Adrenal gland (tissue), 12 donors: ENCODE results near the gene DAZAP1. TPM values are rescaled to one million over a fixed set of nuclear protein-coding genes. Genes with fewer than 3 reads are reported as not detected.

Experiments
- DNase-seq, 7 donors: peaks; one replicate each; pipeline ENCODE4 v3.0.0-alpha.2; 2019 to 2020
- H3K27ac ChIP-seq, 5 donors: fragments of 200-600 bp; sonication (generic) in 4 of 5; 1 replicate in 3 of 5; 2 replicates in 2 of 5; pipeline versions ENCODE4 v1.5.1 to v1.8.0; 2016 to 2020; ENCODE audit warnings: mild to moderate bottlenecking in 1 of 5
- H3K27me3 ChIP-seq: fragments of 200-600 bp; 2 replicates; pipeline ENCODE4 v1.8.0; 2021
- H3K36me3 ChIP-seq, 2 donors: fragments of 200-600 bp; replicated peaks in 1 of 2; 1 replicate in 1 of 2; 2 replicates in 1 of 2; pipeline versions ENCODE4 v1.5.1 to v1.8.0; 2018 to 2022
- H3K4me1 ChIP-seq, 2 donors: fragments of 200-600 bp; replicated peaks in 1 of 2; 1 replicate in 1 of 2; 2 replicates in 1 of 2; pipeline versions ENCODE4 v1.5.1 to v1.8.0; 2018 to 2021
- H3K4me3 ChIP-seq, 4 donors: fragments of 200-600 bp; sonication (generic) in 3 of 4; one replicate each; pipeline ENCODE4 v1.5.1; 2016 to 2018
- H3K9me3 ChIP-seq, 3 donors: fragments of 200-600 bp; sonication (generic) in 1 of 3; replicated peaks in 1 of 3; 1 replicate in 2 of 3; 2 replicates in 1 of 3; pipeline versions ENCODE4 v1.5.1 to v1.8.0; 2016 to 2021
- POLR2A ChIP-seq, 2 donors: fragments of 450-650 bp; IDR thresholded peaks; one replicate each; pipeline ENCODE4 v1.6.1; 2017; ENCODE audit warnings: antibody characterized with exemption in 2 of 2, mild to moderate bottlenecking in 2 of 2, moderate library complexity in 1 of 2
- WGBS, 4 donors: extraction: QIAGEN DNeasy Blood & Tissue Kit in 2 of 4; methylation state at CpG; one replicate each; pipeline versions ENCODE4 v1.1.5 to v1.1.7; 2013 to 2017; 5-methylcytosine and 5-hydroxymethylcytosine counted together
- intact Hi-C, 2 donors: fragments of 100-400 bp; cut with DNase I; formaldehyde crosslinking; loops; one replicate each; pipeline versions ENCODE4 v1.14.1 to v1.15.0; 2022 to 2023
- polyA plus RNA-seq, 3 donors: library from polyadenylated mRNA; stranded (reverse); fragments of 200-250 nt in 2 of 3; fragments of 350-450 nt in 1 of 3; fragmentation: Illumina TruSeq in 1 of 3; extraction: RNeasy Lipid Tissue Mini Kit (QIAGEN cat#74804) in 1 of 3; gene quantifications; one replicate each; pipeline ENCODE4 v1.2.3, GENCODE V29; 2013 to 2014
- total RNA-seq, 9 donors: library from RNA; depleted of rRNA in 4 of 9; stranded (reverse); fragments of >200 nt in 4 of 9; fragments of 120-200 nt in 1 of 9; fragmentation: NEBNext Ultra II Directional in 1 of 9; extraction: Animal tissue kit (Norgen Biotek cat#: 25700) in 1 of 9; gene quantifications; one replicate each; pipeline versions ENCODE4 v1.1.0 to v1.2.4, GENCODE V29; 2013 to 2023
- TF ChIP-seq, protein P1 (sequence below), 6 experiments: fragments of 450-650 bp in 4 of 6; fragments of 200-600 bp in 2 of 6; sonication (generic) in 1 of 6; IDR thresholded peaks; 1 replicate in 5 of 6; 2 replicates in 1 of 6; pipeline versions ENCODE4 v1.5.1 to v1.8.0; 2016 to 2021; ENCODE audit warnings: antibody characterized with exemption in 6 of 6, mild to moderate bottlenecking in 2 of 6, moderate library complexity in 1 of 6
- donor health status: healthy with polysubstance abuse.
- donor health status: Bipolar disorder and iron deficiency.
- donor health status: DM: yes; HTN: yes; CAD: no.
- donor health status: DM: no; HTN: no; CAD: no.
- donor health status: DM: no; HTN: no; CAD: no.
- donor health status: DM: yes; HTN: yes; CAD: no.

Gene DAZAP1
- total and polyA plus RNA-seq, 12 donors = 11.5 to 117 (median 53.1) TPM

DNA sequence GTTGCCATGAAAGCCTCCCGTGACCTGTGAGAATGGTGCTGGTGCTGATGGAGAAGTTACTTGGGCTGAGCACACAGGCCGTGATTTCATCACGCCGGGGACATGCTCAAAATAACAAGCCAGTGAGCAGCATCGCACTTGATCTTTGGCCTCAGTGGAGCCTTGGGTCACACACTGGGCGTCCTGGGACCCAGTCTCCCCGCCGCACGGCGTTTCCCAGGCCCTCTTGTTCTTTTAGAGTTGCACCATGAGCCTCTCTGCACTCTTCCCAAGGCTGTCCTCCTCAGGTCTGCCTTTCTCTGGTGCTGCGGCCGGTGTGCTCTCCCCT is 33.2 kb upstream of the DAZAP1 start:
- Histone ChIP-seq H3K27me3 (no peaks in the 10 kb centered on the region), H3K4me1 (peaks cover 12 to 19% of the 10 kb centered on the region in 2 donors), H3K9me3 (no peaks in the 10 kb centered on the region), H3K27ac (peak overlapping the region; percentile 42 to 96 (median 81)), H3K4me3 (no peak overlapping the region), H3K36me3 (peaks cover 0 to 62% of the 10 kb centered on the region in 2 donors)
- DNase-seq = peak in 2 of 7 donors; percentile 21 to 42
- WGBS, 4 donors = 71 to 93% (median 79%) methylated on average over 7 to 12 of the region's 12 CpGs
- TF ChIP-seq POLR2A (IDR thresholded peaks at IDR 0.05) = no peak
- TF ChIP-seq, protein P1, sequence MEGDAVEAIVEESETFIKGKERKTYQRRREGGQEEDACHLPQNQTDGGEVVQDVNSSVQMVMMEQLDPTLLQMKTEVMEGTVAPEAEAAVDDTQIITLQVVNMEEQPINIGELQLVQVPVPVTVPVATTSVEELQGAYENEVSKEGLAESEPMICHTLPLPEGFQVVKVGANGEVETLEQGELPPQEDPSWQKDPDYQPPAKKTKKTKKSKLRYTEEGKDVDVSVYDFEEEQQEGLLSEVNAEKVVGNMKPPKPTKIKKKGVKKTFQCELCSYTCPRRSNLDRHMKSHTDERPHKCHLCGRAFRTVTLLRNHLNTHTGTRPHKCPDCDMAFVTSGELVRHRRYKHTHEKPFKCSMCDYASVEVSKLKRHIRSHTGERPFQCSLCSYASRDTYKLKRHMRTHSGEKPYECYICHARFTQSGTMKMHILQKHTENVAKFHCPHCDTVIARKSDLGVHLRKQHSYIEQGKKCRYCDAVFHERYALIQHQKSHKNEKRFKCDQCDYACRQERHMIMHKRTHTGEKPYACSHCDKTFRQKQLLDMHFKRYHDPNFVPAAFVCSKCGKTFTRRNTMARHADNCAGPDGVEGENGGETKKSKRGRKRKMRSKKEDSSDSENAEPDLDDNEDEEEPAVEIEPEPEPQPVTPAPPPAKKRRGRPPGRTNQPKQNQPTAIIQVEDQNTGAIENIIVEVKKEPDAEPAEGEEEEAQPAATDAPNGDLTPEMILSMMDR (IDR thresholded peaks at IDR 0.05) = no peak
- intact Hi-C loops = no loop called here

DNA sequence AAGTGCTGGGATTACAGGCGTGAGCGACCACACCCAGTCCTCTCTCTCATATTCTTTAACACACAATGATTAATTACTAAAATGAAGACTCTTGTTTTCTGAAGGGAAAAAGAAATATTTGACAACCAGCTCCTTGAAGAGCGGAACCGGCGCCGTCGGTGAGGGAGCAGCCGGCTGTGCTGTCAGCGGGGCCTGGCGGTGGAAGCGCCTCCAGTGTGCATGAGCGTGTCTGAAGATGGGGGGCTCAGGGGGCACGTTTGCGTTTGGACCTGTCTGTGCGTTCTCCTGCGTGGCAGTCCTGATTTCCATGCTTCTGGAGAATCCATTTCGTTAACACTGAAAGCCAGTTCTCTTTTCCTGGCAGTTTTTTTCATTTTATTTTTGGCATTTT is 31.0 kb upstream of the DAZAP1 start:
- Histone ChIP-seq H3K36me3 (peaks cover 0 to 40% of the 10 kb centered on the region in 2 donors), H3K27ac (no peak overlapping the region), H3K27me3 (no peaks in the 10 kb centered on the region), H3K4me1 (peaks cover 19 to 23% of the 10 kb centered on the region in 2 donors), H3K9me3 (no peaks in the 10 kb centered on the region), H3K4me3 (no peak overlapping the region)
- intact Hi-C loops = no loop called here
- no peak for TF ChIP-seq POLR2A (IDR thresholded peaks at IDR 0.05)
- TF ChIP-seq, protein P1 (IDR thresholded peaks at IDR 0.05) = no peak
- no peak for DNase-seq
- WGBS, 4 donors = 91 to 96% (median 94%) methylated on average over 17 of the region's 17 CpGs

DNA sequence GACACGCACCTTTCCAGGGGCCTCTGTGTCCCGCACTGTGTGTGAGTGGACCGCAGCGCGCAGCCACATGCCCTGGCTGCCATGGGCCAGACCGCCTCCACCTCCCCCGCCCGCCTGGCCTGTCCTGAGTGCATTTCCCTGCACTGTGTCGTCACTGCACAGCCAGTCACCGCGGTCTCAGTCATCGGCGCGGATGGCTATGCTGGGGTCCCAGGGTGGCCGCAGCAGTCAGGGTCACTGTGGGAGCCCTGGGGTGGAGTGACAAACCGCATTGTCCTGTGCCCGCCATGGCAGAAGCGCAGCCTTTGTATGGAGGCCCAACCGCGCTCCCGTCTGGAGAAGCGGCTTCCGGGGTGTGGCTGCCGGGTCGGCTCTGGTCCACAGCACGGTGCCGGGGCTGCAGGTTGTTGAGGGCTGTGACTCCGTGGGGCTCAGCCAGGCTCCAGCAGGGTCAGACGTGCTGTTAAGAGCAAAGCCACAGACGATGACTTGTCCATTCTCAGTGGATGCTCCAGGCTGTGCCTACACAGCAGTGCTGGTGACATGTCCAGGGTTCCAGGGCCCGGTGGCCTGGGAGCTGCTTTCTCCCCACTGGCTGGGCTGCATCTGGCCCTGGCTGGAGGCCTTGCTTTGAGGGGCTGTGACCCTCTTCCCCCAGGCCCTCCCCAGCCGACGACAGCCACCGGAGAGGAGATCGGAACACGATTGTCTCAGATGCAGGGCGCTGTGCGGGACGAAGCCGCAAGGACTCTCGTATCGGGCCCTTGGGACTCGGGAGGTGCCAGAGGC is 30.0 kb upstream of the DAZAP1 start:
- 93 to 97% (median 96%) methylated on average over 5 to 43 of the region's 43 CpGs for WGBS, 4 donors
- no peaks in the 10 kb centered on the region for H3K9me3 ChIP-seq
- H3K27me3 ChIP-seq = no peaks in the 10 kb centered on the region
- intact Hi-C loops = no loop called here
- DNase-seq = no peak
- TF ChIP-seq, protein P1 (IDR thresholded peaks at IDR 0.05) = no peak
- no peak for TF ChIP-seq POLR2A (IDR thresholded peaks at IDR 0.05)
- H3K4me3 ChIP-seq = no peak overlapping the region
- H3K4me1 ChIP-seq = peaks cover 24 to 32% of the 10 kb centered on the region in 2 donors
- H3K36me3 ChIP-seq = peaks cover 0 to 33% of the 10 kb centered on the region in 2 donors
- H3K27ac ChIP-seq = no peak overlapping the region

DNA sequence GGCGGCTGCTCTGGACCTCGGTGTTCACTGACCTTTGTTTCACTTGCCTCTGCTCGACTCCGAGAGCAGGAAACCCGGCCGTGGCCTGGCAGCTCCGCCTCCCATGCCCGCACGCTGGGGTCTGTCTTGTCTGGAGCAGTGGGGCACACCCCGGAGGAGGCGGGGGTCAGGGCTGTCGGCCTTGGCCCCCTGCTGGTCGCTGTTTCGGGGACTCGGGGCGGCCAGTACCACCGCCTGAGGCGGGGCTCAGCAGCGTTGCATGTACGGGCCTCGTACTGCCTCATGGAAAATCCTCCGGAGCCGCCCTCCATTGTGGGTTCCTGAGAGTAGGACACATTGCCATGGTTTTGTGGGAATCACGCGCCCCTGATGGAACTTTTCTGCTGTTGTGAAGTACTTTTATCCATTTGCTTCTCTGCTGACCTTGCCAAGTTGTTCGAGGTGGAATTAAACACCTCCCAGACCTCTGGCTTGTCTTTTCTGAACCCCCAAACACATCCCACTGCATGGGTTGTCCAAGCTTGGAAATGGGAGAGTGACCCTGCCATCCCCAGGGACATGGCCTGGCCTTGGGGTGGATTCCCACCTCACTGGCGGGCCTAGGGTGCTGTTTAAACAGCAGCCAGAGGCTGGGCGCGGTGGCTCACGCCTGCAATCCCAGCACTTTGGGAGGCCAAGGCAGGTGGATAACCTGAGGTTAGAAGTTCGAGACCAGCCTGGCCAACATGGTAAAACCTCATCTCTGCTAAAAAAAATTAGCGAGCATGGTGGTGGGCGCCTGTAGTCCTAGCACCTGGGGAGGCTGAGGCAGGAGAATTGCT is 29.2 kb upstream of the DAZAP1 start:
- WGBS, 4 donors = 89 to 94% (median 90%) methylated on average over 12 to 33 of the region's 33 CpGs
- H3K27ac ChIP-seq = no peak overlapping the region
- TF ChIP-seq, protein P1 (IDR thresholded peaks at IDR 0.05) = peak in 1 of 6 experiments; percentile 6
- no peak for TF ChIP-seq POLR2A (IDR thresholded peaks at IDR 0.05)
- no peak for DNase-seq
- peaks cover 19 to 28% of the 10 kb centered on the region in 2 donors for H3K4me1 ChIP-seq
- H3K36me3 ChIP-seq = peaks cover 0 to 29% of the 10 kb centered on the region in 2 donors
- H3K27me3 ChIP-seq = no peaks in the 10 kb centered on the region
- intact Hi-C loops = no loop called here
- H3K4me3 ChIP-seq = no peak overlapping the region
- no peaks in the 10 kb centered on the region for H3K9me3 ChIP-seq
